HG03108 (cell line): ENCODE data around the gene XIRP1.

ENCODE experiments used
- ATAC-seq: cut with Tn5 transposase; IDR thresholded peaks from one replicate; pipeline ENCODE4 v1.9.1; 2021; ENCODE audit warnings: moderate library complexity; ENCODE audit not compliant: unreplicated experiment

XIRP1 gene

DNA sequence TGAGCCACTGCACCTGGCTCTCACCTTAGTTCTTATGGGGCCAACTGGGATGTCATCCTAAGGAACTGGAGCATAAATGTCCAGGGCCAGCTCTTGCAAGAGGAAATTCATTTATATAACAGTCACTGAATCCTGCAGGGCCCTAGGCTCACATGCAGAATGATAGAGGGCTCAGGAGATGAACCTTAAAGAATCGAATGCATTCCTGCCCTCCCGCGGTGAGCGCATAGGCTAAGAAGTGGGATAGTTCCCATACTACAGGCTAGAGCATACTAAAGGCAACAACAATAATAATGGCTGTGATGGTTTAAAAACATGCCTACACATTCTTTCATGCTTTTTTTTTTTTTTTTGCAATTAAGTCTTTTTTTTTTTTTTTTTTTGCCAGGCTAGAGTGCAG lies 21.9 kb downstream of the XIRP1 start:
- no peak for ATAC-seq

GRCh38 chr3:39169712-39170111 lies 22.7 kb downstream of the XIRP1 start:
- ATAC-seq = no peak

DNA sequence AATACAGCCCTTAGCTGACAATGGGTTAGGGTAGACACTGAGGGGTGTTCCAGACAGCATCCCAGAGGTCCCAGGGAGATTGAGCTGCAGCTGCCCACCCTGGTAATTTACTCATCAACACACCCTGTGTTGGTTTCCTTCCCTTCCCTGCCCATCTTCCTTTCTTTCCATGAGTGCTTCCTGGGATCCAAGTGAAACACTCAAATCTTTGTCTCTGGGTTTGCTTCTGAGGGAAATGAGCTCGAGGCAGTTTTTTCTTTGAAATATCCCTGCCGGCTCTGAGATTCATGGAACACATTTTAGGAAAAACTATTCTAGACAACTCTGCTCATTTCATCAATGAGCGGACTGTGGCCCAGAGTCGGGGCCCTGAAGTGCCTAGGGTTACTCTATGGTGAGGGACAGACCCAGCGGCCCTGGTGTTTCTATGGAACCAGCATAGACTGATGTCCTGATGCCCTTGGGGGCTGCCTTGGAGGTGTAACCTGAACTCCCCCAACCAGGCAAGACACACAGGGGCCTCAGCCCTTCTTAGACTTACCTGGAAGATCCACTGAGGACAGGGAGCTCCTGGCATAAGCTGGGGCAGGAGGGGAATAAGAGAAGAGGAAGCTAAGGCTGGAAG lies 24.1 kb downstream of the XIRP1 start:
- no peak for ATAC-seq

DNA sequence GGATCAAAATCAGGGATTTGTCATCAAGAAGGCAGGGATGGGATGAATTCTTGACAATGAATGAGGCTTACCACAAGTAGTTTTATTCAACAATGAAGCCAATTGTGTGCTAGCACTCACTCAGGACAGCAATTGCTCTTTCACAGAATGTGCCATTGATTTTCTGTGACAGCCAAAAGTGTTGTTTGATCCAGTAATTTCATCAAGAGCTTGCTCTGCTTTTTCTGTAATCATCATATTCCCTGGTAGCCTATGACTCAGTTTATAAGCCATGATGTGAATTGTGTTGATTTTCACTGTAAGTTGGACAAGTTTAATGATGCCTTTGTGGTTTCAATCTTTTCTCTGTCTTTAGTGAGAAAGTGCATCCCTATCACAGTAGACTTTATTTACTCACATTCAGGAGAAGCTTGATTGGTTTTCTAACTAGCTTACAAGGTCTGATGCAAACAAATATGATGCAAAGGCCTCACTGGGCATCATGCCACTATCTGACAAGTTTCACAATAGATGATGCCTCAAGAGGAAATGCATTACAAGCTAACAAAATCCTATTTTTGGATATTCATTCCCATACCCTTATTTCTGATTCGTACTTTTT lies 25.4 kb downstream of the XIRP1 start:
- no peak for ATAC-seq

DNA sequence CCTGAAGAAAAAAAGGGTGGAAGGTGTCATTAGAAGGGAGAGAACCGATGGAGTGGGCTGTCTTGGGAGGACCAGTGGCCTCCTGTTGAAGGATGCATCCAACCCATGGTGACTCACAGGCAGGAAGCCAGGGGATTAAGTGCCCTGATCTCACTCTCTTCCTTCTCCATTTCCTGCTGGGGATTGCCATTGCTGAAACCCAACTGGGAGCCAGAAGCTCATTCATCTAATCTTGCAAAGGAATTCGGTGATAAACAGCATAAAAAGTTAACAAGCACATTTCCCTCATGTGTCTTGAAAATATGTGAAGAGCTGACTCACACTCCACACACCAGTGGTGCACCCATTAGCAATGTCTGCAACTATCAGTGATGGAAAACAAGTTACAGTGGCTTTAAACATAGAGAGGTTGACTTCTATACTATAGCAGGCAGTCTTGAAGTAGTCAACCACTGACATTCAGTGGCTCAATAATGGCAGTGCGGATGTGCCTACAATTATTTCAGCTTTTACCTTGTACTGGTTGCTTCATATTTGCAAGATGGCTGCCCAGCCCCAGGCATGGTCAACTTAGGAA lies 26.2 kb downstream of the XIRP1 start:
- no peak for ATAC-seq

DNA sequence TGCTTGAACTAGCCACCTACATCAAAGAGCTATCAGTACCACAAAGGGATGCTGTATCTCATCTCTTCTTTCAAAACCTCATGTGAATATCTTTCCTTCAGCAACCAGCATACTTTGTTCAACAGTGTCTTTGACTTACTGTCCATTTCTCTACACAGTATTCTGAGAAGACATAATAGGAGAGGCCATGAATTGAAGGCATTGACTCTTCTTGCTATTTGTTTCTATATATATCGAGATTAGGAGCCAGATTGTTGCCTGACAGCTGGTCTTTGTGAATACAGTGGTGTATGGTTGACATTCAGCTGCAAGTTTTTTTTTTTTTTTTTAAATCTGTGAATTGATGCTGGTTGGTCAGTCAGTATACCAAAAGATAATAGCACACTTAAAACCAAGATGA lies 26.9 kb downstream of the XIRP1 start:
- ATAC-seq = no peak

DNA sequence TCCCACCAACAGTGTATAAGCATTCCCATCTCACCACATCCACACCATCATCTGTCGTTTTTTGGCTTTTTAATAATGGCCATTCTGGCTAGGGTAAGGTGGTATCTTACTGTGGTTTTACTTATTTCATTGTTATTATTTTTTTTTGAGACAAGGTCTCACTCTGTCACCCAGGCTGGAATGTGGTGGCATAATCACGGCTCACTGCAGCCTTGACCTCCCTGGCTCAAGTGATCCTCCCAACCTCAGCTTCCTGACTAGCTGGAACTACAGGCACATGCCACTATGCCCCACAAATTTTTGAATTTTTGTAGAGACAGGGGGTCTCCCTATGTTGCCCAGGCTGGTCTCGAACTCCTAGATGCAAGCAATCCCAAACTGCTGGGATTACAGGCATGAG lies 28.0 kb downstream of the XIRP1 start:
- ATAC-seq = no peak

GRCh38 chr3:39158148-39158715 lies 34.2 kb downstream of the XIRP1 start:
- no peak for ATAC-seq

GRCh38 chr3:39157359-39157758 lies 35.0 kb downstream of the XIRP1 start:
- no peak for ATAC-seq

DNA sequence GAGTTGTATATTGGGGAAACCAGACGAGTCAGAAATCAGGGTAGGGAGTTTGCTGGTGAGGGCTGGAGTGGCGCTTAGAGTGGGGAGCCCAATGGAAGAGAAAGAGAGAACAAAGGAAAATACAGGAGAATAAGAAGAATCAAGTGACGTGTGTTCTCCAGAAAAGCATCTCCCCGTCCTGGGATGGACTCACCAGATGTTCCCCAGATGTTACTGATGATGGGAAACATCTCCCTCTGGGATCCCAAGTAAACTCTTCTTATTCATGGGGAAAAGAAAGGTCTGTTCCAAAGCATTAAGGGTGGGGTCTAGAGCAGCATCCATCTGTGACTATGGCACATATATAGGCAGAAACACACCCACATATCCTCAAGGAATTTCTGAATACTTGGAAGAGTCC lies 36.0 kb downstream of the XIRP1 start:
- no peak for ATAC-seq

GRCh38 chr3:39154280-39155021 lies 37.9 kb downstream of the XIRP1 start:
- ATAC-seq = no peak

- ATAC-seq = no peak
Observed at GRCh38 chr3:39153977-39154279, 38.5 kb downstream of the XIRP1 start.

DNA sequence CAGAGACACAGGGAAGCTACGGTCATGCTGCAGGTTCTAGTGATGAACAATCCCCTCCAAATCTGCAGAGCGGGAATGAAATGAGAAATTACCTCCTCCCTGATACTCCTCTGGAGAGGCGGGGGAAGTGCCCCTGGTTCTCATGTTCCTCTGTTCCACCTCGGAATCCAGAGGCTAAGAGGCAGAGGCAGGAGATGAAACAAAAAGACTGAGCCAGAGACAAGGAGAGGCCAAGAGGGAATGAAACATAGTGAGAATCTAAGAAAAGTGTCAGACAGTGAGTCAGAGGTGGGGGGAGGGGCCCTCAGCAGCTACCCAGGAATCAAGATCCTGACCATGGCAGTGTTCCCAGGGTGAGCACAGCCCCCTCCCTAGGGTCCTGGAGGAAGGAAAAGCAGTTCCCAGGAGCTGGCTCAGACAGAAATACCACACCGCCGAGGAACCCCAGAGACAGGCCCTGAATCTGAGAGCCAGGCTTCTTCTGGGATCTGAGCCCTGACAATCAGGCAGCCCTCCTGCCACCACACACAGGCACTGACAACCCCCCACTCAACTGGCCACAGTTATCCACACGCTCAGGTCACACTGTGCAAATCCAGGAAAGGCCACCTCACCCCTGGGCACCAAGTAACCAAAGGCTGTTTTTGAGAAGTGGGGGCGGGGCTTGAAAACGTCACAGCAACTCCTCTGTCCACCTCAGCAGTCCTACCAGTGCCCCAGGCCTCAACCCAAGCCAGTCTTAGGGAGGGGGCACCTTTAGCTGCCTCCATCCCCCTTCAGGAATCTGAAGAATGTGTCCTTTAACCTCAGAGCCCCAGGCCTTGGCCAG lies 41.4 kb downstream of the XIRP1 start:
- ATAC-seq = no peak

DNA sequence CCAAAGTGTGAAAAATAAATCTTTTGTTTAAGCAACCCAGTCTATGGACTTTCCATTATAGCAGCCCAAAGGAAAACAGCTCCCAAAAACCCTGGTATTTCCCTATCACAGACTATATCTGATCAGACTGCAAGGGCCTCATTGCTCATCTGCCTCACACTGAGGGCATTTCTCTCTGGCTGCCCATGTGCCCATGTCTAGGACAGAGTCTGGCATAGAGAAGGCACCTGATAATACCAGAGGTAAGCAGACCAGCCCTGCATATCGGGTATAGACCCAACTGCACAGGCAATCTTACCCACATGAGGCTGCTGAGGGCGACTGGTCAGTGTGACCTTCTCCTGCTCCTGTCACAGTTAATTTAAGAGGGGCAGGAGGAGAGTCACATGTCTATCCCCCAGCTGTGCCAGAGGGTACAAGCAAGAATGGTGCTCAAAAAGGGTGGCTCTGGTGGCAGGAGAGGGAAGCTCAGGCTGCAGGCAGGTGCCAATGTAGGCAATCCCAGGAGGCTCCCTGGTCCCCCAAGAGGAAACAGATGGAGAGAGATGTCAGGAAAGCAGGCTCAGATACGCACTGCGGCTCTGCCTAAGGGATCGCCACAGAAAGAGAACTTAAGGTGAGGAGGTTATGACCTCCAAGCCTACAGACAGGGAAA lies 42.1 kb downstream of the XIRP1 start:
- no peak for ATAC-seq

DNA sequence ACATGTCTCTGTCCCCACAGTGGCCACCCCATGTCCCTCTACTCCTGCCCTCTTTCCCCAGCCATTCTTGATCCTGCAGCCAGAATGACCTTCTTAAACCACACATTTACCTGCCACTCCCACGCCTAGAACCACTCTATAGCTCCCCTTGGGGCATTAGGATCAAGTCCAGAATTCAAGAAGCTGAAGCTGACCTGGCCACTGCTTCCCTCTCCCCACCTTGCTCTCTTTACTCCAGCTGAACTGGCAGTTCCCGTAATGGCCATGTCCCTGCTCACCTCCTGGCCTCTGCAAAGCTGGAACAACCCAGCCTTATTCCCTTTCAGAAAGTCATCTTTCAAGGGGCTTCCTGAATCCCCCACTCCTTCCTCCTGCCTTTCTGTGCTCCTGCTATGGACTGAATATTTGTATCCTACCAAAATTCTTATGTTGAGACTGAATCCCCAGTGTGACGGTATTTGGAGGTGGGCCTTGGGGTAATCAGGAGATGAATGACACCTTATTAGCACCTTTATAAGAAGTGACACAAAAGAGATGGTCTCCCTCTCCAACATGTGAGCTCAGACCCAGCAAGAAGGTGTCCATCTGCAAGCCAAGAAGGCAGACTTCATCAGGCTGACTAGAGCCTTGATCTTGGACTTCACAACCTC lies 42.8 kb downstream of the XIRP1 start:
- ATAC-seq = no peak

DNA sequence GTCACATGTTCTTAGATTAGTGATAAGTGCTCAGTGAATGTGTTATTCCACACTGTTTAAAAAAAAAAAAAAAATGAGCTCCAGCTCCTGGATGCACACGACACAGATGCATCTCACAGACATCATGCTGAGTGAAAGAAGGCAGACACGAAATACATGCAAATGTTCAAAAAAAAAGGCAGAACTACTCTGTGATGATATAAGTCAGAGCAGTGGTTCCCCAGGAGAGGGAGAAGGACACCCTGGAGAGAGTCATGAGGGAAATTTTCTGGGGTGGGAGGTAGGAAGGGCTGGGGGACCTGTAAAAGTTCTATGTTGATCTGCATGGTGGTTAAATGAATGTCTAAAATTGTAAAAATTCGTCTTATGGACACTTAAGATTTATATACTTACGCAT lies 43.3 kb downstream of the XIRP1 start:
- no peak for ATAC-seq

DNA sequence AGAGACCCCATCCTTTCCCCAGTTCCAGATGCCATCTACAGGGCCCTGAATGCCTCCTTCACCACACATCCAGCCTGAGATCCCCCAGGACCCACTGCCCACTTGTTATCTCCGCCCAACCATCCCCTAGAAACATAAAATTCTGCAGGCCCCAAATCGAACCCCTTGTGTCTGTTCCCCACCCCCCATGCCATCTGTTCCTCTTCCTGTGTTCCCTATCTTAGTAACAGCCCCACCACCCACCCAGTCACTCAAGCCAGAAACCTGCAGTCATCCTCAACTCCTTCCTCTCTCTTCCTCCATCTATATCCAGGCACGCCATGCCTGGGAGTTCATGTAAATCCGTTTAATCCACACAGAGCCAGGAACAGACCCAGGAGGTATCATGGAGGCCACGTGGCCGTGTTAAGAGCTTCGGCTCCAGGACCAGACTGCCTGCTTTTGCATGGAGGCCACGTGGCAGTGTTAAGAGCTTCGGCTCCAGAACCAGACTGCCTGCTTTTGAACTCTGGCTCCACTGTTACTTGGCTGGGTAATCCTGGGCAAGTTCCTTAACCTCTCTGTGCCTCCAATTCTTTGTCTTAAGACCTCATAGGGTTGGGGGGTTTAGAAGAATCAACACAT lies 43.8 kb downstream of the XIRP1 start:
- ATAC-seq = no peak

DNA sequence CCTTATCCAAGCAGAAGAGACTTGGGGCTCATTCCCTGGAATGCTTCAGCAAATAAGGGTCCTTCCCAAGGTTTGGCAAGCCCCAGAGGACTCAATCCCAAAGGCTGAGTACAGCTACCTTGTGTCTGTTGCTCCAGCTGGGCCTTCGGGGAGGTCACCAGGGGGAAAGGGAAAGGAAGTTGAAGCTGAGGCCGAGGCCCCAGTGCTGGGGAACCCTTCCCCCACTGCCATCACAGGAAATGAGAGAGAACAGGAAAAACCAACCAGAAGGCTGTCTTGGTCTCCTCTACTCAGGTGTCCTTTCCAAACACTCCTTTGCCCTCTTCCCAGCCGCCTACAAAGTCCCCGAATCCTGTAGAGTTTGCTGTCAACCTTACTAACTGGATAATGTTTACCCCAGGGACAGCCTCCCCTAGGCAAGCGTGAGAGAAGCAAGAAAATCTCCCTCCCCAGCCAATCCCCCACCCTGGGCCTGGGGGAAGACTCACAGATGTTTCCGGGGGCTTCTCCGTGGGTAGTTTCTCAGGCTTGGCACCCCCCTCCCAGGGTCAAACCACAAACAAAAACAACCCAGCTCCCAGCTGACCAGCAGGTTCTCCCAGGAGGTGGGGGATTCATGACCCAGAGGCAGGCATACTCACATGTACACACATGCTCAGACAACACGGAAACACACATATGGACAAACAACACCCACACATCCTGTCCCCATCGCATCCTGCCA lies 44.5 kb downstream of the XIRP1 start:
- ATAC-seq = peak; percentile 30
